Lung (tissue), 12 donors: Measurements from ENCODE around the gene ARL14. TPM values are rescaled to one million over a fixed set of nuclear protein-coding genes. Genes with fewer than 3 reads are reported as not detected.

Experiments
- ATAC-seq: fragments of 200-7000 bp; cut with Tn5 transposase; one replicate; pipeline ENCODE4 v1.9.1; 2020; ENCODE audit warnings: moderate number of reproducible peaks; ENCODE audit not compliant: insufficient read depth, low FRiP score
- DNase-seq, 3 donors: peaks; one replicate each; pipeline ENCODE4 v3.0.0-alpha.2; 2013 to 2017
- H3K27ac ChIP-seq, 2 donors: one replicate each; pipeline ENCODE4 v1.5.1; 2013; ENCODE audit warnings: mild to moderate bottlenecking in 2 of 2, moderate library complexity in 2 of 2, control low read depth in 1 of 2, inconsistent platforms in 1 of 2, low read depth in 1 of 2, low read length in 1 of 2
- H3K27me3 ChIP-seq, 3 donors: one replicate each; pipeline ENCODE4 v1.5.1; 2013; ENCODE audit warnings: low read length in 2 of 3; ENCODE audit not compliant: control insufficient read depth in 3 of 3, insufficient read depth in 3 of 3
- H3K36me3 ChIP-seq, 4 donors: one replicate each; pipeline ENCODE4 v1.5.1; 2013; ENCODE audit warnings: low read length in 4 of 4, mild to moderate bottlenecking in 1 of 4, moderate library complexity in 1 of 4; ENCODE audit not compliant: control insufficient read depth in 4 of 4, insufficient read depth in 4 of 4
- H3K4me1 ChIP-seq, 5 donors: one replicate each; pipeline ENCODE4 v1.5.1; 2013; ENCODE audit warnings: low read length in 5 of 5, mild to moderate bottlenecking in 2 of 5, moderate library complexity in 1 of 5; ENCODE audit not compliant: control insufficient read depth in 5 of 5, insufficient read depth in 5 of 5
- H3K4me3 ChIP-seq: one replicate; pipeline ENCODE4 v1.5.1; 2013; ENCODE audit warnings: mild to moderate bottlenecking, control low read depth, moderate library complexity
- H3K9ac ChIP-seq, 2 donors: one replicate each; pipeline ENCODE4 v1.5.1; 2013; ENCODE audit warnings: low read length in 2 of 2, control low read depth in 1 of 2; ENCODE audit not compliant: insufficient read depth in 1 of 2
- H3K9me3 ChIP-seq, 4 donors: one replicate each; pipeline ENCODE4 v1.5.1; 2013; ENCODE audit warnings: low read length in 3 of 4, mild to moderate bottlenecking in 1 of 4, moderate library complexity in 1 of 4; ENCODE audit not compliant: control insufficient read depth in 4 of 4, insufficient read depth in 3 of 4
- CTCF ChIP-seq: IDR thresholded peaks from 2 replicates; pipeline ENCODE4 v1.5.1; 2012; ENCODE audit warnings: mild to moderate bottlenecking; ENCODE audit errors: control extremely low read depth, extremely low read depth
- WGBS, 2 donors: extraction: QIAGEN DNeasy Blood & Tissue Kit; methylation state at CpG; one replicate each; pipeline ENCODE4 v1.1.7; 2013; 5-methylcytosine and 5-hydroxymethylcytosine counted together
- polyA plus RNA-seq, 2 donors: library from polyadenylated mRNA; stranded (reverse); fragments of 200-250 nt; gene quantifications; one replicate each; pipeline ENCODE4 v1.2.1, GENCODE V29; 2013
- total RNA-seq, 2 donors: library from RNA; depleted of rRNA in 1 of 2; stranded (reverse); fragments of >200 nt in 1 of 2; gene quantifications; one replicate each; pipeline ENCODE4 v1.2.1, GENCODE V29; 2014 to 2021
- donor health status: control.
- donor health status: control.
- donor health status: Bipolar disorder and iron deficiency.
- donor health status: healthy.
- donor health status: DM: yes; HTN: yes; CAD: no.

Gene ARL14
- total and polyA plus RNA-seq, 4 donors: 0.09 to 0.24 TPM; not detected in 2

- H3K9ac ChIP-seq: no peak overlapping the region
- ATAC-seq (no peak), DNase-seq (no peak)
- no peaks in the 10 kb centered on the region for H3K9me3 ChIP-seq
- no peak overlapping the region for H3K4me3 ChIP-seq
- no peaks in the 10 kb centered on the region for H3K4me1 ChIP-seq
- no peaks in the 10 kb centered on the region for H3K27me3 ChIP-seq
- no peaks in the 10 kb centered on the region for H3K36me3 ChIP-seq
- no peak for TF ChIP-seq CTCF
- H3K27ac ChIP-seq: no peak overlapping the region
Observed at GRCh38 chr3:160635213-160635612, 41.7 kb upstream of the ARL14 start.

GRCh38 chr3:160637086-160637485, 39.9 kb upstream of the ARL14 start:
- no peak overlapping the region for H3K4me3 ChIP-seq
- no peaks in the 10 kb centered on the region for H3K9me3 ChIP-seq
- no peak for TF ChIP-seq CTCF
- DNase-seq (no peak), ATAC-seq (no peak)
- WGBS, 2 donors: 83 to 90% methylated on average over 2 of the region's 2 CpGs
- no peaks in the 10 kb centered on the region for H3K27me3 ChIP-seq
- no peak overlapping the region for H3K27ac ChIP-seq
- no peaks in the 10 kb centered on the region for H3K36me3 ChIP-seq
- H3K9ac ChIP-seq: no peak overlapping the region
- H3K4me1 ChIP-seq: no peaks in the 10 kb centered on the region

- H3K27me3 ChIP-seq: no peaks in the 10 kb centered on the region
- WGBS, 2 donors: 59 to 63% methylated on average over 2 of the region's 2 CpGs
- TF ChIP-seq CTCF: no peak
Observed at GRCh38 chr3:160638184-160638583, 38.8 kb upstream of the ARL14 start.

GRCh38 chr3:160641665-160642309, 35.2 kb upstream of the ARL14 start:
- no peak overlapping the region for H3K4me3 ChIP-seq
- H3K9ac ChIP-seq: no peak overlapping the region
- no peaks in the 10 kb centered on the region for H3K36me3 ChIP-seq
- no peaks in the 10 kb centered on the region for H3K27me3 ChIP-seq
- WGBS, 2 donors: 57 to 85% methylated on average over 2 of the region's 2 CpGs
- H3K4me1 ChIP-seq: no peaks in the 10 kb centered on the region
- no peaks in the 10 kb centered on the region for H3K9me3 ChIP-seq
- TF ChIP-seq CTCF: no peak
- ATAC-seq (no peak), DNase-seq (no peak)
- no peak overlapping the region for H3K27ac ChIP-seq

More at GRCh38 chr3:160638184-160638583, 38.8 kb upstream of the ARL14 start:
- DNase-seq (no peak), ATAC-seq (no peak)
- Histone ChIP-seq H3K36me3 (no peaks in the 10 kb centered on the region), H3K4me1 (no peaks in the 10 kb centered on the region), H3K4me3 (no peak overlapping the region), H3K9ac (no peak overlapping the region), H3K27ac (no peak overlapping the region), H3K9me3 (no peaks in the 10 kb centered on the region)
